H1 (cell line): ENCODE results near the gene SLC17A1. TPM values are rescaled to one million over a fixed set of nuclear protein-coding genes. Genes with fewer than 3 reads are reported as not detected.

Source experiments
- CHD1 ChIP-seq: IDR thresholded peaks from 2 replicates; pipeline ENCODE4 v1.6.1; 2012; ENCODE audit warnings: low read depth, low read length, improper control_type of control experiment
- CHD2 ChIP-seq: IDR thresholded peaks from 2 replicates; pipeline ENCODE4 v1.6.1; 2012; ENCODE audit warnings: low read length, improper control_type of control experiment
- CHD7 ChIP-seq: fragments of 300-600 bp; sonication (generic); IDR thresholded peaks from 2 replicates; pipeline ENCODE4 v1.7.1; 2012; ENCODE audit warnings: low read length, moderate library complexity, mild to moderate bottlenecking, inconsistent platforms; ENCODE audit not compliant: insufficient replicate concordance
- CREB1 ChIP-seq: IDR thresholded peaks from 2 replicates; pipeline ENCODE4 v1.6.1; 2012; ENCODE audit warnings: inconsistent platforms
- EZH2 ChIP-seq: fragments of 200-600 bp; sonication (generic); IDR thresholded peaks from 2 replicates; pipeline ENCODE4 v1.7.1; 2012; ENCODE audit warnings: low read depth, mild to moderate bottlenecking, moderate library complexity, low read length, inconsistent platforms; ENCODE audit not compliant: severe bottlenecking
- KDM1A ChIP-seq: fragments of 200-600, 300-600 bp; sonication (generic); IDR thresholded peaks from 2 replicates; pipeline ENCODE4 v1.7.1; 2016; ENCODE audit warnings: mild to moderate bottlenecking, low read length, borderline replicate concordance
- MAX ChIP-seq: IDR thresholded peaks from 2 replicates; pipeline ENCODE4 v1.6.1; 2012; ENCODE audit warnings: inconsistent platforms
- POU5F1 ChIP-seq: IDR thresholded peaks from 2 replicates; pipeline ENCODE4 v1.6.1; 2011; ENCODE audit warnings: low read depth, mild to moderate bottlenecking, low read length, moderate library complexity
- RBBP5 ChIP-seq: IDR thresholded peaks from 2 replicates; pipeline ENCODE4 v1.7.1; 2012; ENCODE audit warnings: low read depth, mild to moderate bottlenecking, inconsistent platforms, low read length, moderate library complexity, borderline replicate concordance
- SAP30 ChIP-seq: fragments of 300-600 bp; sonication (generic); IDR thresholded peaks from 2 replicates; pipeline ENCODE4 v1.7.1; 2012; ENCODE audit warnings: low read length, moderate library complexity, mild to moderate bottlenecking, inconsistent platforms; ENCODE audit not compliant: insufficient read depth, insufficient replicate concordance
- YY1 ChIP-seq: IDR thresholded peaks from 2 replicates; pipeline ENCODE4 v1.6.1; 2011; ENCODE audit warnings: low read depth, mild to moderate bottlenecking, low read length
- polyA plus RNA-seq, 7 experiments: library from polyadenylated mRNA; depleted of rRNA in 3 of 7; stranded (reverse) in 5 of 7; unstranded in 2 of 7; fragments of >200 nt in 5 of 7; fragments of 200-250 nt in 2 of 7; gene quantifications; 1 replicate in 5 of 7; 2 replicates in 1 of 7; 4 replicates in 1 of 7; pipeline versions ENCODE4 v1.2.1 to v1.2.3, GENCODE V29; 2011 to 2013; ENCODE audit warnings: missing spikeins in 2 of 7, mixed read lengths in 2 of 7
- total RNA-seq: library from RNA; stranded (reverse); fragmentation: NEBNext Ultra II Directional; extraction: Animal tissue kit (Norgen Biotek cat#: 25700); gene quantifications from 2 replicates; pipeline ENCODE4 v1.2.1, GENCODE V29; 2021

The SLC17A1 gene
- total and polyA plus RNA-seq, 2 of the 8 experiments (the other 6 are each of a cell fraction or from before 2014, with no cell fraction given) = not detected

- no peak for TF ChIP-seq CHD7
- TF ChIP-seq CHD1 = no peak
- TF ChIP-seq SAP30 = no peak
- no peak for TF ChIP-seq MAX
- no peak for TF ChIP-seq EZH2
- no peak for TF ChIP-seq CHD2
- no peak for TF ChIP-seq CREB1
- TF ChIP-seq KDM1A = no peak
- TF ChIP-seq RBBP5 = no peak
- TF ChIP-seq POU5F1 = no peak
- no peak for TF ChIP-seq YY1
These were observed 61.9 kb downstream of the SLC17A1 start (continued) for GRCh38 chr6:25769983-25770382.
